ENCODE measurements around the gene KRTAP9-2. TPM values are rescaled to one million over a fixed set of nuclear protein-coding genes. Genes with fewer than 3 reads are reported as not detected.
"Not testable (repeated sequence)": the region's sequence is repeated elsewhere in the genome, so short reads cannot be mapped to it uniquely, and the experiment has no call there.

The KRTAP9-2 gene
- total RNA-seq, 1 experiment from 2014 or later = not detected

GRCh38 chr17:41232399-41233105, 6.1 kb downstream of the KRTAP9-2 start, which contains the start of gene KRTAP9-3:
Gene KRTAP9-3, plus strand, starts transcription at chr17:41232449. Its CDS starts 53 bp downstream, at chr17:41232502.
- not testable (repeated sequence) for DNase-seq (ENCODE audit: extremely low read depth, low read depth)

- DNase-seq (ENCODE audit: extremely low read depth, low read depth) = not testable (repeated sequence)
Observed at GRCh38 chr17:41237116-41237515, 10.7 kb downstream of the KRTAP9-2 start.

- not testable (repeated sequence) for DNase-seq (ENCODE audit: extremely low read depth, low read depth)
Observed at GRCh38 chr17:41237949-41238437, 11.5 kb downstream of the KRTAP9-2 start, which contains the start of gene KRTAP9-8. Gene KRTAP9-8, plus strand, starts transcription at chr17:41237999. Its CDS starts 53 bp downstream, at chr17:41238052.

- not testable (repeated sequence) for DNase-seq (ENCODE audit: extremely low read depth, low read depth)
Observed at GRCh38 chr17:41246995-41247787, 20.7 kb downstream of the KRTAP9-2 start.

- DNase-seq (ENCODE audit: extremely low read depth, low read depth) = not testable (repeated sequence)
Observed at GRCh38 chr17:41249637-41250240, 23.3 kb downstream of the KRTAP9-2 start, which contains the start of gene KRTAP9-4. Gene KRTAP9-4, plus strand, starts transcription at chr17:41249687. Its CDS starts 34 bp downstream, at chr17:41249721.

- DNase-seq (ENCODE audit: extremely low read depth, low read depth) = no peak
Observed at GRCh38 chr17:41251261-41251660, 24.8 kb downstream of the KRTAP9-2 start.

GRCh38 chr17:41254861-41255260, 28.4 kb downstream of the KRTAP9-2 start:
- DNase-seq (ENCODE audit: extremely low read depth, low read depth) = no peak

- not testable (repeated sequence) for DNase-seq (ENCODE audit: extremely low read depth, low read depth)
Observed at GRCh38 chr17:41255381-41256290, 29.2 kb downstream of the KRTAP9-2 start, which contains the start of gene KRTAP9-9. Gene KRTAP9-9, plus strand, starts transcription at chr17:41255384.

GRCh38 chr17:41256291-41256685, 29.8 kb downstream of the KRTAP9-2 start:
- no peak for DNase-seq (ENCODE audit: extremely low read depth, low read depth)

- DNase-seq (ENCODE audit: extremely low read depth, low read depth) = no peak
Observed at GRCh38 chr17:41258406-41258805, 32.0 kb downstream of the KRTAP9-2 start.

- DNase-seq (ENCODE audit: extremely low read depth, low read depth) = no peak
Observed at GRCh38 chr17:41263212-41263611, 36.8 kb downstream of the KRTAP9-2 start.

GRCh38 chr17:41264599-41264998, 38.2 kb downstream of the KRTAP9-2 start:
- no peak for DNase-seq (ENCODE audit: extremely low read depth, low read depth)

GRCh38 chr17:41265078-41265477, 38.6 kb downstream of the KRTAP9-2 start, which contains the start of gene KRTAP9-6:
Gene KRTAP9-6, plus strand, starts transcription at chr17:41265378. Its CDS starts 0 bp downstream, at chr17:41265378.
- DNase-seq (ENCODE audit: extremely low read depth, low read depth) = no peak

- no peak for DNase-seq (ENCODE audit: extremely low read depth, low read depth)
Observed at GRCh38 chr17:41267711-41268110, 41.3 kb downstream of the KRTAP9-2 start.

GRCh38 chr17:41271323-41271722, 44.9 kb downstream of the KRTAP9-2 start:
- DNase-seq (ENCODE audit: extremely low read depth, low read depth) = not testable (repeated sequence)

GRCh38 chr17:41271858-41272257, 45.4 kb downstream of the KRTAP9-2 start:
- no peak for DNase-seq (ENCODE audit: extremely low read depth, low read depth)

- not testable (repeated sequence) for DNase-seq (ENCODE audit: extremely low read depth, low read depth)
Observed at GRCh38 chr17:41275648-41276190, 49.3 kb downstream of the KRTAP9-2 start, which contains the start of gene KRTAP9-7. Gene KRTAP9-7, plus strand, starts transcription at chr17:41275698. Its CDS starts 0 bp downstream, at chr17:41275698.
